Activated CD4-positive, alpha-beta T cell treated with anti-CD3 and anti-CD28 coated beads, Interleukin-10, Interleukin-2, amounts not matched to agents 100 ng/mL and 50 ng/mL, durations not matched to agents 16 hours and 8 hours (primary cell): Measurements from ENCODE around the gene FAM180B.
"Not testable (repeated sequence)": the region's sequence is repeated elsewhere in the genome, so short reads cannot be mapped to it uniquely, and the experiment has no call there.

Experiments used
- DNase-seq: peaks from one replicate; pipeline ENCODE4 v3.0.0-alpha.2; 2020

FAM180B gene

GRCh38 chr11:47595967-47596366, 9.5 kb downstream of the FAM180B start:
- DNase-seq = no peak

- no peak for DNase-seq
Observed at GRCh38 chr11:47599902-47600301, 13.4 kb downstream of the FAM180B start.

GRCh38 chr11:47603295-47603694, 16.8 kb downstream of the FAM180B start:
- no peak for DNase-seq

- no peak for DNase-seq
Observed at GRCh38 chr11:47605921-47606320, 19.4 kb downstream of the FAM180B start.

GRCh38 chr11:47606731-47607130, 20.3 kb downstream of the FAM180B start:
- no peak for DNase-seq

GRCh38 chr11:47607380-47607779, 20.9 kb downstream of the FAM180B start:
- DNase-seq = no peak

- peak; percentile 14 for DNase-seq
Observed at GRCh38 chr11:47609675-47610074, 23.2 kb downstream of the FAM180B start.

GRCh38 chr11:47611348-47611794, 24.9 kb downstream of the FAM180B start:
- DNase-seq = no peak

- DNase-seq = no peak
Observed at GRCh38 chr11:47615249-47615648, 28.8 kb downstream of the FAM180B start.

- peak; percentile 33 for DNase-seq
Observed at GRCh38 chr11:47616726-47617416, 30.4 kb downstream of the FAM180B start.

- peak; percentile 31 for DNase-seq
Observed at GRCh38 chr11:47617417-47617809, 30.9 kb downstream of the FAM180B start.

GRCh38 chr11:47620836-47621378, 34.4 kb downstream of the FAM180B start:
- no peak for DNase-seq

- no peak for DNase-seq
Observed at GRCh38 chr11:47626234-47626633, 39.8 kb downstream of the FAM180B start.

GRCh38 chr11:47628026-47628425, 41.5 kb downstream of the FAM180B start:
- DNase-seq = no peak

GRCh38 chr11:47631473-47631872, 45.0 kb downstream of the FAM180B start:
- no peak for DNase-seq

- DNase-seq = not testable (repeated sequence)
Observed at GRCh38 chr11:47636331-47636730, 49.9 kb downstream of the FAM180B start.
